Stimulated activated CD8-positive, alpha-beta memory T cell treated with anti-CD3 and anti-CD28 coated beads, Interleukin-2, amount 100 ng/mL, for 48 hours (primary cell): Measurements from ENCODE around the gene SGCE.

ENCODE experiments used
- DNase-seq, 2 donors: peaks; one replicate each; pipeline ENCODE4 v3.0.0-alpha.2; 2020; ENCODE audit warnings: low read depth in 2 of 2

Gene SGCE

GRCh38 chr7:94658826-94659225 lies 2.9 kb upstream of the SGCE start:
- DNase-seq, result no peak

GRCh38 chr7:94657771-94658693 lies 2.1 kb upstream of the SGCE start:
- peak; percentile 81 to 88 for DNase-seq

- no peak for DNase-seq
These were observed 1.2 kb upstream of the SGCE start for GRCh38 chr7:94656925-94657731.

GRCh38 chr7:94656658-94656924 lies 658 bp upstream of the SGCE start:
- no peak for DNase-seq

- no peak for DNase-seq
These were observed 646 bp downstream of the SGCE start for GRCh38 chr7:94655126-94655847.

- DNase-seq, result no peak
These were observed 1.2 kb downstream of the SGCE start for GRCh38 chr7:94654783-94655125.

- no peak for DNase-seq
These were observed 5.5 kb downstream of the SGCE start for GRCh38 chr7:94650147-94651051.

- DNase-seq, result no peak
These were observed 6.5 kb downstream of the SGCE start for GRCh38 chr7:94649450-94649849.

- DNase-seq, result no peak
These were observed 7.2 kb downstream of the SGCE start for GRCh38 chr7:94648731-94649130.

- DNase-seq, result no peak
These were observed 8.6 kb downstream of the SGCE start for GRCh38 chr7:94647295-94647694.

- DNase-seq, result no peak
These were observed 12.0 kb downstream of the SGCE start for GRCh38 chr7:94643771-94644545.

GRCh38 chr7:94642838-94643653 lies 12.9 kb downstream of the SGCE start:
- DNase-seq, result no peak

- DNase-seq, result no peak
These were observed 16.5 kb downstream of the SGCE start for GRCh38 chr7:94639384-94639783.

- DNase-seq, result no peak
These were observed 20.2 kb downstream of the SGCE start for GRCh38 chr7:94635687-94636086.

- DNase-seq, result no peak
These were observed 21.4 kb downstream of the SGCE start for GRCh38 chr7:94634502-94634901.

- DNase-seq, result no peak
These were observed 22.2 kb downstream of the SGCE start for GRCh38 chr7:94633687-94634086.

GRCh38 chr7:94633014-94633341 lies 23.0 kb downstream of the SGCE start:
- DNase-seq, result no peak

- no peak for DNase-seq
These were observed 23.5 kb downstream of the SGCE start for GRCh38 chr7:94632338-94633013.

- DNase-seq, result no peak
These were observed 25.1 kb downstream of the SGCE start for GRCh38 chr7:94630855-94631254.
